SKM-1 treated with dmso at 0.1 percent for 144 hours (cell line): ENCODE measurements around the gene NRG3.

ENCODE experiments used
- DNase-seq: peaks from one replicate; lab custom pipeline; 2025; ENCODE audit not compliant: unreplicated experiment; lab: John Stamatoyannopoulos, UW

NRG3 gene

DNA sequence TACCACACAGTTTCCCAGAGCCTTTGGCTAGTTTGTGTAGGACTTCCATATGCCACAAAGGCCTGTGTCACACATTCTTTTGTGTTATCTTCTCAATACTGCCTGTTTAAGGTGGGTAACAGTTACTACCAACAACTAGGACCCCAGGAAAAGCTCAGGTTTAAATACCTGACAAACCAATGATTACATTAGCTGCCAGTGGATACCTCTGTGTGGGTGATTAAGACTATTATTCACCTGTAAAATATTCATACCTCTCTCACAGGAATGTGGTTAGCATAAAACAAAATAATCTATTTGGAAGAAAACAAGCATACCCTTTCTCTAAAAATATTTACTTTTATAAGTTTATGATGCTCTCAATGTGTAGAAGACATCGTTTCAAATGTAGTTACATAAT, 1007.7 kb downstream of the NRG3 start:
- no peak for DNase-seq

DNA sequence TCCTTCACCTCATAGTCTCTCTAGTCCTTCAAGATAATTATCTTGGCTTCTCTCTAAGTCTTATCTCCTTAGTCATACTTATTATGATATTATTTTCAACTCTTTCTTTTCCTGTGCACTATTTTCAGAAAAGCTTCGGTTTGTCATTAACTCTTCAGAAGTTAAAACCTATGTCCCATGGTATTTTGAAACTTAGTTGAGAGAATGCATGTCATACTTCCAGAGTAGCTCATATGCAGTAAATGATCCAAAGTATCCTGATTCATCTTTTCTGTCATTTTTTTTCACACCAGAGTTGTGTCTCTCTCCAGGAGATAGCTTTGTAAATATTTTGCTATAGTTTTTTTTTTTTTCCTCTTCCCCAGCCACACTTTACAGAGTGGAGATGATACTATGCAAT, 1008.6 kb downstream of the NRG3 start:
- no peak for DNase-seq

DNA sequence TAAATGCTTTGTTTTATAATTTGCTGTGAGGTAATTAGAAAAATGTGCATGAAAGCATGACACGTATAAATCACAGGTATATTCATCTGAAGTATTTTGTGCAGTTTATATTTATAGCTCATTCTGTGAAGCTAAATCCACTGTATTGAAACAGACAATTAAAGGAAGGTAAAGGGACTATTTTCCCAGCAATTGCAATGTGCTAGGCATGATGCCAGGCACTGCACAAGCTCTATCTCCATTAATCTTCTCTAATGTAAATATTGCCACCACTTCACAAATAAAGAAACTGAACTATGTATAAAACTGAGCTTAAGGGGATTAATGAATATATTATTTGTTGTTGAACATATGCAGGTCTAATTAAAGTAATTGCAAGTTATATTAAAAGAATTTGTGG, 1012.5 kb downstream of the NRG3 start:
- DNase-seq = no peak

DNA sequence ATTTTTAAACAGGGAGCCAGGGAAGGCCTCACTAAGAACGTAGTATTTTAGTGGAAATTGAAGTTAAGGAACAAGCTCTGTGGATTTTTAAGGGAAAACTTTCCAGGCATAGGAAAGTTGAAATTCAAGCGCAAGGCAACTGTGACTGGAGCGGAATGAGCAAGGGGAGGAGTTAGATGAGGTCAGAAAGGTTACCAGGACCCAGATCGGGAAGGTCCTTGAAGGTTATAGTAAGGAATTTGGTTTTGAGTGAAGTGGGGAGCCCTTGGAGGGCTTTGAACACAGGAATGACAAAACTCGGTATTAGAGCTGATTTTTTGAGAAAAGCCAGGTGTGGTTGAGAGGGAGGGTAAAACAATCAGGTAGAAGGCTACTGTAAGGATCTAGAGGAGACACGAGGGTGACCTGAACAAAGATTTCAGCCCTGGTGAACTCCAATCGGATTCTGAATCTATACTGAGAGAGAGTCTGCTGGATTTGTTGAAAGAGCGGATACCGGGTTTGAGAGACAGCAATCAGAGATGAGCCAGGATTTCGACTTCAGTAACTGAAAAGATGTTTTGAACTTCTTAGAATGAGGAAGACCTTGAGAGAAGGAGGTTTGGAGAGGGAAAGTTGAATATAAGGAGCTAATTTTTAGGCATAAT, 1013.9 kb downstream of the NRG3 start:
- DNase-seq = no peak

DNA sequence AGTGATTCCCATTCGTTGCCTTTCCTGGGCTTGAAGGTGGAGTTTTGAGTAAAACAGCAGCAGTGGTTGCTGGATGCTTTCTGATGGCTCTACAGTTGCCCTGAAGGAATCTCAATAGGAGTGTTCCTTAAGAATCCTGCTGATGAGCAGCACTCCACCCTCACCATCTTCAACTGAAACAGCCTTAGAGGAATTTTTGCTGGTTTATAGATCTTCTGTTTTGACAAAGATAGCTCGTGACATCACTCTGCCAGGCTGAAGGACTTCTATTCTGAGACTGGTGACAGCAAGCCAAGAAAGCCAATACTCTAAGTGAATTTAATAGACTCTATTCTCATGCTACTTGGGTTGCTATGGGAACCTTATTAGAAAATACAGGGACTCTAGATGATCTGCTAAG, 1014.7 kb downstream of the NRG3 start:
- no peak for DNase-seq

DNA sequence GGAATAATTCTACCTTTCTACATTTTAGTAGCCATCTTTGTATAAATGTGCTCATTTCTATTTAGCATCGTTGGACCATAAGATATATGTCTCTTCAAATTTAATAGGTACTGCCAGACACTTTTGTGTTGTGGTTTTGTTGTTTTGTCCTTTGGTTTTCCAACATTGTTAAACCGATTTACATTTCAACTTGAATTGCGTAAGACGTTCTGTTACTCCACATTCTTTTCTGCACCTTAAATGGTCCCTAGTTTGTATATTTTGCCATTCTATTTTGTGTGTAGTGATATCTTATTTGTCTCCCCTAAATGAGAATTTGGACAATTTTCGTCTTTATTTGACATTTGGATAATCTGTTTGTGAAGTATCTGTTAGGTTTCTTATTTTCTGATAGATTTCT, 1015.6 kb downstream of the NRG3 start:
- no peak for DNase-seq

DNA sequence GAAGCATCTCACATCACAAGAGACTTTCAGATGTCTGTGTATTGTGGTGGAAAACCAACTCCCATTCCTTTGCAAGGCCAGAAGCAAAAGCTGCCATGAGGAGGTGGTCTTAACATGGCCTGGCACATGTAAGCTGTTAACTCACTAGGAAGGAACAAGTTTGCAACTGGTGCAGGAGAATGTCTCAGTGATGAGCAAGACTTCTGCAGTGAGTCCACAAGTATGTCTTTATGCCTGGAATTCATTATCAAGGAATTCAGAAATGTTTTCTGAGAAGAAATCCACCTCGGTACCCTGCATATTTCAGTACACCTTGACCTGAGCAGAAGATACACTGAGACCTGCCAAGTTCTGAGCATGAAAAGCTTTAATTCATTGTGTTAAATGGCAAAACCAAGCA, 1033.1 kb downstream of the NRG3 start:
- no peak for DNase-seq

DNA sequence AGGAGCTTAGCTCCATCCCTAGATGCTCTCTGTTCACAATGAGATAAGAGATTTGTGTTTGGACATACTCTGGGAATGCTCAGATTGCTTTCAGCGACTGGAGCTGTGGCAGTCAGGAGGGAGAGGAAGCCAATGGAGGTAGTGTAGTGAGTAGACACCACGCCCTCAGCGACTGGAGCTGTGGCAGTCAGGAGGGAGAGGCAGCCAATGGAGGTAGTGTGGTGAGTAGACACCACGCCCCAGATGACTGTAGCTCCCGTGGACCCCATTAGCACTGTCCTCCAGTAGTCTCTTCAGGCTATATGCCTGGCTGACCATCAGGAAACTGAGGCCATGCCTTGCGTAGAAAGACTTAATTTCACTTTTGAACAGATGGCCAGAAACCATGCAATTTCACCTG, 1033.8 kb downstream of the NRG3 start:
- no peak for DNase-seq

DNA sequence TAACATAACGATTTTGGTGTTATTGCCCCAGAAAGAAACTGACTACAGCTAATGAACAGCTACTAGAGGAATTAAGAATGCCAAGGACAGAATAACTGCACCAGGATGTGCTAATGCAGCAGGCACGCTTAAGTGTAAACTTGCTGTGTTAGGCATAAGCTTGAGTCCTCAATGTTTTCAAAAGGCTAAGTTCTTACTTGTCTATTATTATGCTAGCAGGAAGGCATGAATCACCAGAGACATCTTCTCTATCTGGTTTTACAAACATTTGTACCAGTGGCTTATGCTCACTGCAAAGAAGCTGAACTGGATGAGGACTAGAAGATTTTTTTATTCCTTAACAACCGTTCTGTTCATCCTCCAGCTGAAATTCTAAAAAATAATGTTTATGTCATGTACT, 1035.3 kb downstream of the NRG3 start:
- DNase-seq = no peak

DNA sequence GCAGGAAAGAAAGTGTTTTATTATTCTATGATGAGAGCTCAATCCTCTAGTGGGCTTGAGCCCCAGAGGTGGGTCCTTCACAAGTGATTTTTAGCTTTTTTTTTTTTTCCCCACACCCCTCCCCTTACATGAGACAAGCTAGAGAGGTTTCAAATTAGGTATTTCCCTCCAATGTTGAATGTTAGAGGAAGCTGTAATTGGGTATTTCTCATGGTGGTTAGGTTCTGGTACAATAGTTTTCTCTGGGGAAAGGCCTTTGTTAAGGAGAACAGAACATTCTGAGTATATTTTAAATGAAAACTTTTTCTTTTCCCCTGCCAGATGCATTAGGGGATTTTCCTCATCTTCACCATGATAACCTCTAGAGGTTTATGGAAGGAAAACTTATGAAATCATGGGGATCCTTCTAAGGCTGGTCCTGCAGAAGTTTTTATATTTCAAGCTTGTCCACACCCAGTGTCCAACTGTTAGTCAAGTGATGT, 1039.7 kb downstream of the NRG3 start:
- DNase-seq = no peak

DNA sequence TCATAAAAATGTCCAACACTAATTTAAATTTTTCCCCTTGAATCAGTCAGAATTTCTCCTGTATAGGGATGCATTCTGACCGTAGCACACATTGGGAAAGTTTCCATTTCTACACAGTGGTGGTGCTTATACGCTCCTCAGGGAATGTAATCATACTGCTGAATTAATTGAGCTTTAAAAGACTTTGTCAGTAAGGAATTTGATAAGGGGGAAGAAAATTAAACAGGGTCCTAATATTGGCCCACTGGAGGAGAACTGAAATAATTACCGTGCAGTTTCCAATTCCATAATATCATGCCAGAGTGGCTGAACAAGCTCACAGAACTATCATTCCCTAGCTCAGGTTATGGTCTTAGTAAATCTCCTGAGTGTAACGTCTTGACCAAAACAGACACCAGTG, 1041.9 kb downstream of the NRG3 start:
- no peak for DNase-seq

DNA sequence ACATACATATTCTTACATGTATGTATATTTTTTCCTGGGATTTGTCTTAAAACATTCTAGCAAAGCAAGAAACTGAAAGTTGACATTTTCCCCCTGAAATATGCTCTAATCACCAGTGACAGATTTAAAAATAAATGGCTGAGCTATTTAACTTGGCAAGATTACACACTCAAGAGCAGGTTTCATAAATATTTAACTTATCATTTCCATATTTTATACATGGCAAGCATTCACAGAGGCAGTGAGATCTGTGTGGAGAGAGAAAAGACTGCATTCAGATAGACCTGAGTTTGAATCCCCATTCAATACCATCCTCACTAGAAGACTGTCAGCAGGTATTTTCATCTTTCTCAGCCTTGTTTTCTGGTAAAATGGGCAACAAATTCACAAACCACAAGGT, 1043.0 kb downstream of the NRG3 start:
- DNase-seq = no peak

DNA sequence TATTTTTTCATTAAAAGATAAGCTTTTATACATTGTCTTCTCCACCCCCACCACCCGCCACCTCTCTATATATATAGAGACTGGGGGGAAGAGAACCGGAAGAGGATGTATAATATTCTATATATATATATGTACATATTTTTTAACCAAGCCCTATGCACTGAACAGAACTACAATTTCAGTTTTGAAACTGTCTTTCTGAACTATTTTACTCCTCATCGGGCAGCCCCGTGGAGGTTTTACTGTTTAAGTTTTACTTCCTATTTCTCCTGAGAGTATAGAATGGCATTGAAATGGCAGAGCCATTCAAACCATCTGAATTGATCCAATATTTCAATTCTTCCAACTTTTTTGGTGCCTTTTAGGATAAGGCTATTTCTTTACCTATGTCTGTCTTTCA, 1047.1 kb downstream of the NRG3 start:
- DNase-seq = no peak

DNA sequence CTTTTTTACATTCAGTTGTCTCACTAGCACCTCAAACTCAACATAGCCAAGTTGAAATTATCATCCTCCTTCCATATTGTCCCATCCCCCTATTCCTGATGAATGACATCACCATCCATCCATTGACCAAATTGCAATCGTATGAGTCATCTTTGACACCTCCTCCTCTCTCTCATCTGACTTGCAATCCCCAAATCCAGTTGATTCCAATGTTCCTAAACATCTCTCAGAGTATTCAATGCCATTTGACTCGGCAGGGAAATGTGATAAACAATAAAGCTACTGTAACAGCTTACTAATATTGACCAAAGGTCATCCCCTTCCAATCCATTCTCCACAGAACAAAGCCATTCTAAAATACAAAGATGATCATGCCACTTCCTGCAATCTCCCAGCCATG, 1047.8 kb downstream of the NRG3 start:
- DNase-seq = no peak

DNA sequence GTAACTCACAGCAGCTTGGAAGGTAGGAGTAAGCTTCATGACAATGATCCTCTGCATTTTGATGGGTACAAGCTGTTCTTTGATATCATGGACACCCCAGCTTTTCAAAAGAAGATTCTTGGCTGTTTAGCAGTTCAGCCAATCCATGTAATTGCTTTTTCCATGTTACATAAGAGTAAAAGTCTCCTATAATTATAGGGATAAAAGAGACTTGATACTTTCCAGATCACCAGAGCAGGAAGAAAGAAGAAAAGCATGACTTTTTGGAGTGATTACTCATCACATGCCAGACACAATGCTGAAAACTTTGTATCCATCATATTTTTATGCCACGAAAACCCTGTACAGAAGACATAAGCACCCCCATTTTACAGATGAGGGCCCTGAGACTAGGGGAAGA, 1049.7 kb downstream of the NRG3 start:
- no peak for DNase-seq

DNA sequence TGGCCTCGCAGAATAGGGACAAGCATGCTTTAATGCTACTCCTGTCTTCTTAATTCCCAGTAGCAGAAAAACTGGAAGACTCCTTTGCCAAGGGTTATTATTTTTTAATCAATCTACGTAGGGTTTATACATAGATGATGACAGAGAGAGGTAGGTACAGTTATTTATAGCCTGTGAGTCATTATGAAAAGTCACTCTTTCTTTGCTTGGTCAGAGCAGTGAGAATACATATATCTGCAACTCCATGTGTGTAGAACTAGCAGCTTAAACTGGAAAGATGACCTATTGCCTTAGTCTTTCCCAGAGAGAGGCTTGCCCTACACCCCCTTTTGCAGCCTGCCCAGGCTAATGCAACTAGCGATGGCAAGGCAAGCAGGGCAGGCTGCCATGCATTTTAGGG, 1050.6 kb downstream of the NRG3 start:
- no peak for DNase-seq

DNA sequence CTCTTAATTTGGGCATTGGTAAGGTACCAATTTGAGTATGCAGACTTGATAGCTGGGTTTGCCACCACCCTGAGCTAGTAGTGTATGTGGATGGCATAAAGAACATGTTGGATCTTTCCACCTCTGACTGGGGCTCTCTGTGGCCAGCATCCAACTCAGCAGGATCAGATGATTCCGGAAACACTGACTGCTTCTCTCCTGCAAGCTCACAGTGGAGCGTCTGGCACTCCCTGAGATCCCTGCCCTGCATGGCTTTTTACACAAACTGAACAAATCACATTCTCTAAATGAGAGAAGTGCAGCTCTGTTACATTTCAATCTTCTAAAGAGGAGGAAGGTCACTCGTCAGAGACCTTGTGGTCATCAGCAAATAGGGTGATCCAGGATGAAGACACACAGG, 1057.5 kb downstream of the NRG3 start:
- no peak for DNase-seq

DNA sequence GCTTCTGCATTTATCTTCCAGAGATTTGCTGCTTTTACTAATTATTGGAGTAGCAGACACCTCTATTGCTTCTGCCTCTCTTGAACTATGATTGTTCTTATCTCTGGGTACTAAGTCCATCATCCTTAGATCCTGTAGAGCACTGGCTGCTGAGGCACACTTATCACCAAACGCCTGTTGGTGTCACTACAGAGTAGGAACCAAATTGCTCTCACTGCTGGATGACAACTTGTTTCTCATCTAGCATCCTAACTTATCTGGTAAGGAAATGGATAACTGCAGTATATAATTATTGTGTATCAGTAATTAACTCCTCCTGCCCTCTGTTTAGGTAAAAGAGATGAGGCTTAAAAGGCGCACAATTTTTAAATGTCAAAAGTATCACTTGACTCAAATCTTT, 1059.4 kb downstream of the NRG3 start:
- no peak for DNase-seq

DNA sequence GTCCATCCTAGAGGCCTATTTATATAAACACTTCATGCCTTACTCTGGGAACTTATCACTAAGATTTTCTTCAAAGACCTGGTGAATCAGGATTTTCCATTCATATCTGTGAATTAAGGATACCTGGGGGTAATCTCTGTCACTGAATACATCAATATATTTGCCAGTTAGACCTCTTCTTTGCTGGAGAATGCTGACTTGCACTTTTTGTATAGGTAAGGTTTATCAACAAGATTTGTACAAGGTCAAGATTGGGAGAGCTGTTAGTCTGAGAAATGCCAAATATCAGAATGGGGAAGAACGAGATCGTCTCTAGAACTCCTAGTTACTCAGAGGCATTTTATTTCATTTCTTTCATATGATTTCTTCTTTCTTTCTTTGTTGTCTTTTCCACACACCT, 1060.0 kb downstream of the NRG3 start:
- no peak for DNase-seq

DNA sequence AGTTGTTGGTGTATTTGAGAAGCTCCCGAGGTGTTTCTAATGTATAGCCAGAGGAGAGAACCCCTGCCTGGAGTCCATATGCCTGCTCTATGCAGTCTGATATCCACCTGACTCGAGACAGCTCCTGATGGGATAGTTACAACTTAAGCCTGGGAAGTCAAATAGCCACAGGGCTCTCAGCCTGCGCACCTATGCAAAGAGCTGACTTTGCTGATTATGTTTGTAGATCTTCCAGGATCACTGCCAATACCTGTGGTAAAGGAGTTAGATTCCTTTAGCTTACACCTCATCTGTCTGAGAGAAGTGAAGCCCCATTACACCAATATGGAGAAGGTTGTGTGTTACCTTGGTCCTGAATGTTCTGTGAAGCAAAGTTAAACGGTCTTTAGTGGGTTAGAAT, 1063.3 kb downstream of the NRG3 start:
- no peak for DNase-seq

DNA sequence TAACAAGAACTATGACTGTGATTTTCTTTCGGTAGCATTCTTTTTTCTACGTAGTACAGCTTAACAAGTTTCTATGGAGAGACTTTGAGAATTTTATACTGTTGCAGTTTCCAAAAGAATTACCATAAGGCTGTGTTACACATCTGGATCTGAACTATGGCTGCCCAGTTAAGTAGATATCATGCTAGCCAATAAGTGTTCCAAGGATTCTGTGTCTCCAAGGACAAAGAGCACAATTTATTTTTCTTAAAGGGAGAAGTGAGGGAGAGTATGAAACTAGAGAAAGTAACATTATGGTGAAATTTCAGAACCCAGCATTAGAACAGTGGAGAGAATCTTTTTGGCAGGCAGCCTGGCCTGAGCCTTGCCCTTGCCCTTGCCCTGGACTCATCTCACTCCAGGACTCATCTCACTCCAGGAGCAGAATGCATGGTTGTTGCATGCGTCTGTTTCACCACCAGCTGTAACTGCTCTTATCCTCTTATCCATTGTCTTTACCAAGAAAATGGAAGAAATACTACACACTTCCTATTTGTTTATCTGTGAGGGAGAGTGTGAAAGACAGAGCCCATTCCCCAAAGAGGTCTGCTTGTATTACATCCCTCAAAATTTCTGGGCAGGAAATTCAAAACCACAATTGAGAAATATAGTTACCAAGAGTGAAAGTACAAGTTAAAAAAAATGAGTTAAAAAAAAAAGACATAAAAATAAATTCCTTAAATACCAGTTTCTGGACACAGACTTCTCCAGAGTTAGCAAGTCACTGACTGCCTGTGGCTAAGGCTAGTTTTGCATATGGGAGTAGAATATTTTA, 1067.5 kb downstream of the NRG3 start:
- DNase-seq = no peak

DNA sequence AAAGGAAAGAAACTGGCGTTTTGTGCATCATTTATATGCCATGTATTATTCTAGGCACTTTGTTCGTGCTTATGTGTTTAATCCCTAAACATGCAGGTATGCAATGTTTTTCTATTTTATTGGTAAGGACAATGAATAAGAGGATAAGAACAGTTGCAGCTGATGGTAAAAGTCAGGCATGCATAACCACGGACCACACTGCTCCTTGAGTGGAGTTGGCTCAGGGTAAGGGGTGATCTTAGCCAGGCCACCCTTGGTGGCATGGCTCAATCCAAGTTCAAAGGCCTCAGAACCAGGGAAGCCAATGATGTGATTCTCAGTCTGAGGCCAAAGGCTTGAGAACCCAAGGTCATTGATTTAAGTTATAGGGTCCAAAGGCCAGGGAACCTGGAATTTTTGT, 1068.1 kb downstream of the NRG3 start:
- DNase-seq = no peak
